Endothelial cell of umbilical vein (primary cell): Measurements from ENCODE around the gene MED12. TPM values are rescaled to one million over a fixed set of nuclear protein-coding genes. Genes with fewer than 3 reads are reported as not detected.

Experiments
- BruUV-seq: library from RNA; stranded (reverse); fragments of 400-500 nt; replicated peaks from 2 replicates; lab custom pipeline; 2021; lab: Mats Ljungman, UMichigan
- CTCF ChIA-PET: fragments of 300-600, 350-600 bp; sonication (Branson Sonifier 250); formaldehyde crosslinking; loops from one replicate; lab custom pipeline; 2021; ENCODE audit warnings: antibody characterized with exemption, inconsistent platforms; lab: Charles Lee
- POLR2A ChIA-PET: fragments of 300-600, 350-600 bp; sonication (Branson Sonifier 250); formaldehyde crosslinking; loops from one replicate; lab custom pipeline; 2021; ENCODE audit warnings: antibody characterized with exemption, inconsistent platforms; lab: Charles Lee
- DNase-seq: peaks from one replicate; pipeline ENCODE4 v3.0.0-alpha.2; 2011; ENCODE audit warnings: low read depth, low spot score
- FAIRE-seq: peaks from 2 replicates; lab custom pipeline; 2011; peaks lifted over from hg19 to GRCh38; lab: Jason Lieb, UNC
- H2AFZ ChIP-seq: 2 replicates; pipeline ENCODE4 v1.6.0; 2012; ENCODE audit warnings: low read depth, low read length, control low read depth, inconsistent platforms
- H3K27ac ChIP-seq: 2 replicates; pipeline ENCODE4 v1.5.1; 2011; ENCODE audit warnings: low read depth, mild to moderate bottlenecking, control low read depth, low read length, moderate library complexity; ENCODE audit not compliant: insufficient read depth
- H3K27me3 ChIP-seq, 2 experiments: 2 replicates each; pipeline versions ENCODE4 v1.6.0 to v1.6.1; 2011; ENCODE audit warnings: low read length in 2 of 2, mixed read lengths in 1 of 2; ENCODE audit not compliant: control insufficient read depth in 2 of 2, insufficient read depth in 2 of 2
- H3K36me3 ChIP-seq, 2 experiments: 2 replicates in 1 of 2; 3 replicates in 1 of 2; pipeline ENCODE4 v1.5.1; 2011; ENCODE audit warnings: low read length in 2 of 2, mild to moderate bottlenecking in 1 of 2, moderate library complexity in 1 of 2; ENCODE audit not compliant: control insufficient read depth in 2 of 2, insufficient read depth in 2 of 2; ENCODE audit errors: extremely low read depth in 1 of 2
- H3K4me1 ChIP-seq: 3 replicates; pipeline ENCODE4 v1.5.1; 2011; ENCODE audit warnings: mild to moderate bottlenecking, low read length; ENCODE audit not compliant: control insufficient read depth, insufficient read depth; ENCODE audit errors: extremely low read depth
- H3K4me2 ChIP-seq: 2 replicates; pipeline ENCODE4 v1.6.1; 2011; ENCODE audit warnings: low read length, control low read depth, mixed read lengths; ENCODE audit not compliant: insufficient read depth
- H3K4me3 ChIP-seq, 3 experiments: fragments of 200-600 bp in 1 of 3; sonication (generic), shearing (Covaris generic) in 1 of 3; replicated peaks in 1 of 3; 2 replicates each; pipeline ENCODE4 v1.5.1; 2011 to 2016; ENCODE audit warnings: control low read depth in 3 of 3, low read length in 3 of 3, mild to moderate bottlenecking in 2 of 3, inconsistent platforms in 1 of 3, low read depth in 1 of 3, moderate library complexity in 1 of 3; ENCODE audit not compliant: insufficient read depth in 1 of 3
- H3K79me2 ChIP-seq: 2 replicates; pipeline ENCODE4 v1.6.0; 2012; ENCODE audit warnings: low read length, inconsistent platforms; ENCODE audit not compliant: control insufficient read depth, insufficient read depth
- H3K9ac ChIP-seq: replicated peaks from 2 replicates; pipeline ENCODE3; 2011; ENCODE audit warnings: low read length, control low read depth; ENCODE audit not compliant: insufficient read depth; ENCODE audit errors: extremely low read depth
- H3K9me1 ChIP-seq: replicated peaks from 3 replicates; pipeline ENCODE4 v1.6.0; 2011; ENCODE audit warnings: mild to moderate bottlenecking, low read length; ENCODE audit not compliant: control insufficient read depth, insufficient read depth; ENCODE audit errors: extremely low read depth
- H3K9me3 ChIP-seq: replicated peaks from 2 replicates; pipeline ENCODE4 v1.5.1; 2012; ENCODE audit warnings: low read length, inconsistent platforms; ENCODE audit not compliant: control insufficient read depth, insufficient read depth
- H4K20me1 ChIP-seq: replicated peaks from 2 replicates; pipeline ENCODE3; 2011; ENCODE audit warnings: mild to moderate bottlenecking, low read length; ENCODE audit not compliant: control insufficient read depth, insufficient read depth; ENCODE audit errors: extremely low read depth
- EZH2 ChIP-seq: IDR thresholded peaks from 2 replicates; pipeline ENCODE4 v1.6.1; 2012; ENCODE audit warnings: borderline replicate concordance, low read depth, mild to moderate bottlenecking, moderate library complexity, low read length, inconsistent platforms; ENCODE audit not compliant: severe bottlenecking
- FOS ChIP-seq: IDR thresholded peaks from 2 replicates; pipeline ENCODE4 v1.6.1; 2011; ENCODE audit warnings: mild to moderate bottlenecking, low read length, moderate library complexity, borderline replicate concordance; ENCODE audit not compliant: insufficient read depth
- GATA2 ChIP-seq: IDR thresholded peaks from 2 replicates; pipeline ENCODE4 v1.7.0; 2011; ENCODE audit warnings: low read depth, mild to moderate bottlenecking, moderate library complexity, mixed read lengths, low read length; ENCODE audit not compliant: insufficient read length, insufficient read depth
- JUN ChIP-seq: IDR thresholded peaks from 2 replicates; pipeline ENCODE4 v1.6.1; 2011; ENCODE audit warnings: borderline replicate concordance, low read depth; ENCODE audit not compliant: insufficient read length, insufficient read depth
- MYC ChIP-seq: IDR thresholded peaks from one replicate; pipeline ENCODE4 v1.6.1; 2011; ENCODE audit warnings: mild to moderate bottlenecking, low read depth, low read length
- POLR2A ChIP-seq: IDR thresholded peaks from 2 replicates; pipeline ENCODE4 v1.6.1; 2012; ENCODE audit warnings: low read depth, mild to moderate bottlenecking, control low read depth, low read length
- POLR2AphosphoS5 ChIP-seq: IDR thresholded peaks from 2 replicates; pipeline ENCODE4 v1.6.1; 2012; ENCODE audit warnings: low read depth, mild to moderate bottlenecking, control low read depth, low read length, moderate library complexity; ENCODE audit not compliant: insufficient read depth
- dilution Hi-C: fragments of 300-500 bp; cut with MboI; formaldehyde crosslinking; loops from one replicate; pipeline ENCODE4 v1.15.0; 2019; ENCODE audit warnings: low sequenced_read_pairs; ENCODE audit not compliant: extremely low pct_ligation_motif_present
- intact Hi-C: fragments of 100-400 bp; cut with micrococcal nuclease; formaldehyde crosslinking; loops from one replicate; pipeline ENCODE4 v1.10.0; 2022
- polyA plus RNA-seq, 4 experiments: library from polyadenylated mRNA; depleted of rRNA in 3 of 4; stranded (reverse) in 3 of 4; unstranded in 1 of 4; fragments of >200 nt; gene quantifications; 2 replicates each; pipeline versions ENCODE4 v1.2.1 to v1.2.3, GENCODE V29; 2011 to 2012; ENCODE audit warnings: missing spikeins in 1 of 4
- total RNA-seq: library from RNA; stranded (reverse); gene quantifications from 2 replicates; pipeline ENCODE4 v1.2.3, GENCODE V29; 2021
- TF ChIP-seq, protein P1 (sequence below), 2 donors: IDR thresholded peaks; 1 replicate in 1 of 2; 2 replicates in 1 of 2; pipeline ENCODE4 v1.5.1; 2011; ENCODE audit warnings: low read length in 2 of 2, mild to moderate bottlenecking in 2 of 2, moderate library complexity in 2 of 2, control low read depth in 1 of 2, inconsistent platforms in 1 of 2, low read depth in 1 of 2; ENCODE audit not compliant: insufficient read depth in 1 of 2; ENCODE audit errors: extremely low read depth in 1 of 2
- TF ChIP-seq, protein P2 (sequence below): IDR thresholded peaks from 2 replicates; pipeline ENCODE4 v1.6.1; 2011; ENCODE audit not compliant: insufficient read depth, insufficient read length

Gene MED12
- total and polyA plus RNA-seq, 2 donors (not counting 3 experiments of a cell fraction or from before 2014, with no cell fraction given) = 28.1 to 65.3 TPM

DNA sequence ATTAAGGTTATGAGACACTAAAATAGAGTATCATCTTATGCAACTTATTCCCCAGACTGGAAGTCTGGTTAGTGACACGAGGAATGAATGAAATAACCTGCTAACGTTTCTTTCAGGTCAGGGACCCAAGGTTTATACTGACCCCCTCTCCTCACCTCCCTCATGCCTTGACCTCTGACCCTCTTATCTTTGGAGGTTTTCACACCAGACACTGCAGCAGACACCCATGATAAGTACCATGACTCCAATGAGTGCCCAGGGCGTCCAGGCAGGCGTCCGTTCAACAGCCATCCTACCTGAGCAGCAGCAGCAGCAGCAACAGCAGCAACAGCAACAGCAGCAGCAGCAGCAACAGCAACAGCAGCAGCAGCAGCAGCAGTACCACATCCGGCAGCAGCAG lies 22.0 kb downstream of the MED12 start:
- intact Hi-C loops = no loop called here
- DNase-seq (no peak), FAIRE-seq (peak; percentile 12)
- no peak overlapping the region for H3K4me3 ChIP-seq
- POLR2A ChIA-PET = interaction anchor here (0.6 kb wide), 1 partner anchor 163 kb away, joined by 4 read pairs; no protein-coding TSS in a partner anchor
- CTCF ChIA-PET = no interaction called here
- dilution Hi-C loops = no loop called here
- H3K4me1 ChIP-seq = peaks cover 2% of the 10 kb centered on the region
- no peak overlapping the region for H2AFZ ChIP-seq
- no peak overlapping the region for H3K4me2 ChIP-seq
- H3K9me3 ChIP-seq = no peaks in the 10 kb centered on the region
- no peaks in the 10 kb centered on the region for H3K27me3 ChIP-seq
- H3K27ac ChIP-seq = no peak overlapping the region
- H3K79me2 ChIP-seq = no peaks in the 10 kb centered on the region
- H3K9ac ChIP-seq = no peak overlapping the region
- H4K20me1 ChIP-seq = no peaks in the 10 kb centered on the region
- BruUV-seq = no TSS peak
- H3K36me3 ChIP-seq = peaks cover 0 to 27% of the 10 kb centered on the region in 2 experiments
- TF ChIP-seq, protein P1, sequence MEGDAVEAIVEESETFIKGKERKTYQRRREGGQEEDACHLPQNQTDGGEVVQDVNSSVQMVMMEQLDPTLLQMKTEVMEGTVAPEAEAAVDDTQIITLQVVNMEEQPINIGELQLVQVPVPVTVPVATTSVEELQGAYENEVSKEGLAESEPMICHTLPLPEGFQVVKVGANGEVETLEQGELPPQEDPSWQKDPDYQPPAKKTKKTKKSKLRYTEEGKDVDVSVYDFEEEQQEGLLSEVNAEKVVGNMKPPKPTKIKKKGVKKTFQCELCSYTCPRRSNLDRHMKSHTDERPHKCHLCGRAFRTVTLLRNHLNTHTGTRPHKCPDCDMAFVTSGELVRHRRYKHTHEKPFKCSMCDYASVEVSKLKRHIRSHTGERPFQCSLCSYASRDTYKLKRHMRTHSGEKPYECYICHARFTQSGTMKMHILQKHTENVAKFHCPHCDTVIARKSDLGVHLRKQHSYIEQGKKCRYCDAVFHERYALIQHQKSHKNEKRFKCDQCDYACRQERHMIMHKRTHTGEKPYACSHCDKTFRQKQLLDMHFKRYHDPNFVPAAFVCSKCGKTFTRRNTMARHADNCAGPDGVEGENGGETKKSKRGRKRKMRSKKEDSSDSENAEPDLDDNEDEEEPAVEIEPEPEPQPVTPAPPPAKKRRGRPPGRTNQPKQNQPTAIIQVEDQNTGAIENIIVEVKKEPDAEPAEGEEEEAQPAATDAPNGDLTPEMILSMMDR (IDR thresholded peaks at IDR 0.05; ENCODE audit: extremely low read depth in 1 of 2, insufficient read depth in 1 of 2, low read depth in 1 of 2, low read length in 2 of 2) = no peak
- TF ChIP-seq JUN (no peak), GATA2 (no peak), FOS (no peak), POLR2A (no peak), MYC (no peak), EZH2 (no peak), POLR2AphosphoS5 (no peak)
- TF ChIP-seq, protein P2, sequence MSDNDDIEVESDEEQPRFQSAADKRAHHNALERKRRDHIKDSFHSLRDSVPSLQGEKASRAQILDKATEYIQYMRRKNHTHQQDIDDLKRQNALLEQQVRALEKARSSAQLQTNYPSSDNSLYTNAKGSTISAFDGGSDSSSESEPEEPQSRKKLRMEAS = no peak
- no peaks in the 10 kb centered on the region for H3K9me1 ChIP-seq
